GM19395 (cell line): Measurements from ENCODE around the gene KYNU.
"Not testable (repeated sequence)": the region's sequence is repeated elsewhere in the genome, so short reads cannot be mapped to it uniquely, and the experiment has no call there.

ENCODE experiments used
- ATAC-seq: cut with Tn5 transposase; IDR thresholded peaks from one replicate; pipeline ENCODE4 v1.9.1; 2021; ENCODE audit warnings: mild to moderate bottlenecking, moderate library complexity; ENCODE audit not compliant: unreplicated experiment

The KYNU gene

DNA sequence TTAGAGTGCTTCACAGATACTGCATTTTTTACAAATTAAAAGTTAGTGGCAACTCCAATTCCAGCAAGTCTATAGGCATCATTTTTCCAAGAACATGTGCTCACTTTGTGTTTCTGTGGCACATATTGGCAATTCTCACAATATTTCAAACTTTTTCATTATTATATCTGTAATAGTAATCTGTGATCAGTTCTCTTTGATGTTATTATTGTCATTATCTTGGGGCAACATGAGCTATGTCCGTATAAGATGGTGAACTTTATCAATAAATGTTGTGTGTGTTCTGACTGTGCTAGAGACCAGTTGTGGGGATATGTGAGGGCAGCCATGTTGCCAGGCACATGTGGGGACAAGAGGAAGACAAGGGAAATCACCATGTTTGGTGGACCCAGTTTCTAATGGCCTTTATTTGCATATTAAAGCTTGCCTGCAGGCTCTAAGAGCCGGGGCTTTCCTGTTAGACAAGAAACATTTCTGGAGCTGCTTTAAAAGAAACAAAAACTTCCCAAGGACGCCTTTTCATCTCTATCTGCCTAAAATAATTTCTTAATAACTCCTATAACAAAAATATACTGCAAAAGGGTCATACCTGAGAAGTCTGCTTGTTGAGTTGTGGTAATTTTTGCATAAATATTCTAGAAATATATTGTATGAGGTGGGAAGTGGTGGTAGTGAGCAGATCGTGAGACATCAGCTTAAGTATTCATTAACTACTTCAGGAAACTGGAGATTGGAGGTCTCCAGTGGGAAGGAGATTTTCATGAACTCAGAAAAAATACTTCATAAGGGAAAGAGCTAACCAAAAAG, 37.2 kb downstream of the KYNU start:
- ATAC-seq: peak; percentile 100

DNA sequence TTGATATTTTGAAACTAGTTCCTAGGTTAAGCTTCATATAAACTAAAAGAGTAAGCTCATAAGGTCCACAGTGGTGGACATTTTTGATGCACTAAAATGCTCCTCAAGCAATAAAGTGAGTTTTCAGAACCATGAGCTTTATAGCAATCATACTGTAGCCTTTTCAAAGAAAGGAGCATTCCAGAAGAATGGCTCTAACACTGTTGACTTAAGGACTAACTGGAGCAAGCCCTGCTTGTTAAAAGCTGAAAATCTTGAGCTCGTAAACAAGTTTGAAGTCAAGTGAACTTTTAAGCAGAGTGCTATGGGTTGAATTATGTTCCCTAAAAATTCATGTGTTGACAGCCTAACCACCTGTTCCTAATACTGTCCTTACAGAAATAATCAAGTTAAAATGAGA, 38.0 kb downstream of the KYNU start:
- ATAC-seq: peak; percentile 4

- no peak for ATAC-seq
Measured at GRCh38 chr2:142918624-142919023, 41.2 kb downstream of the KYNU start.

DNA sequence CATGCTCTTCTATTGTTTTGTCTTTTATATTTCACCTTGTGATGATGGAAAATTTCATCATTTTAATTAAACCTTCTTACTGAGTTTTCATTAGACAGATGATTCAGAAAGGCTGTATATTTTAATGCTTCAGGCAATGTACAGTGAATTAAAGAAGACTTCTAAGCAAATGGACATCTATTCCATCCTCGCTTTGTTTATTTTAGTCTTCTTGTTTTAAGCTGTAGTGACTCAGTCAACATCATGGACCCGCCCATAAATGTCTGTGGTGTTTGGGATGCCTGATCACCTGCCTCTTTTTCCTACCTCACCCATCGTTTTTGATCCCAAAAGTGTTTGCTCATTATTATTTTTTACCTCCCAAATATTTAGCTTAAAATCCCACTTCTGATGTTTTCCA, 43.1 kb downstream of the KYNU start:
- ATAC-seq: no peak

- no peak for ATAC-seq
Measured at GRCh38 chr2:142926445-142926844, 49.0 kb downstream of the KYNU start.

GRCh38 chr2:142930835-142931398, 53.5 kb downstream of the KYNU start:
- no peak for ATAC-seq

DNA sequence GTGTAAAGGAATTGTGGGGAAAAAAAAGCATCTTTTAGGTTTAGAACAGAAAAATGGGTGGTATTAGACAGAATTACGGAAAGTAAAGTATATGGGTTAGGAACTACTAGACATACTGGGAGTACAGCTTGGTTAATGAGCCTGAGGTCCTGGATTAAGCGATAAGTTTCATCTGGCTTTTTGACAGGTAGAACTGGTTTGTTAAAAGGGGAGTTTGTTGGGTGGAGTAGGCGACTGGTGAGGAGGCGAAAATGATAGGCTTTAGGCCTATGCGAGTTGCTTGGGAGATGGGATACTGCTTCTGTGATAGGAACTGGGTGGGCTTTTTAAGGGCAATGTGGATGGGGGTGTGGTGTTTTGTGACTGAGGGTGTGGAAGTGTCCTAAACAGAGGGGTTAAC, 56.5 kb downstream of the KYNU start:
- ATAC-seq: no peak

DNA sequence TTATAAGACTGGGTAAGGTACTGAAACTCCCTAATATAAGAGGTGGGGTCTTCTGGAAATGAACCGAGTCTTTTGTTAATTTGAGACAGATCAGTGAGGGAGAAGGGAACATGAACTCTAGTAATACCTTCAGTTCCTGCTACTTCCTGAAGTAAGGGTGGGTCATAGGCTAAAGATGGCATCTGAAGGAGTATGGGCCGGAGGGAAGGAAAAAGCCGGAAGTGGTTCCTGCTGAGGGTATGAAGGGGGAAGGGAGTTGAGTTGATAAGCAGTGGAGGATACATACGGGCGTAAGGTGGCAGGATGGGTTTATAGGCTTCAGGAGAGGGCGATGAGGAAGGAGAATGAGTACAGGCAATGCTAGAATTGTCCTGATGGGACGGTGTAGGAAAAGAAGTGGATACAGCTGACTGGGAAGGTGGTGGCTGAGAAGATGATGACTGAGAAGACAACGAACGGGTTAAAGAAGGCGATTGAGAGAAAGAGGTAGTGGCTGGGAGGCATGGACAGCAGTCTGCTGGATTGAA, 58.2 kb downstream of the KYNU start:
- no peak for ATAC-seq

GRCh38 chr2:142936629-142937028, 59.2 kb downstream of the KYNU start:
- no peak for ATAC-seq

DNA sequence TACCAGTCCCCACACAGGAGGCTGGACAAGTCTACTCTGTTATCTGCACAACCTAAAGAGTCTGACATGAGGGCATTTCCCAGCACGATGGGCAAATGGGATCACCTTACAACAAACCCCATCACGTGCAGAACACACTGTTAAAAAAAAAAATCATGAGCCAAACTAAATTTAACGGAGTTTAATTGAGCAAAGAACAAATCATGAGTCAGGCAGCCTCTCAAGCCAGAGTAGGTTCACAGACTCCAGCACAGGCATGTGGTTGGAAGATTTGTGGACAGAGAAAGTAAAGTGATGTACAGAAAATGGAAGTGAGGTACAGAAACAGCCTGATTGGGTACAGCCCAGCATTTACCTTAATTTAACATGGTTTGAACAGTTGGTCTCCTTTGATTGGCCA, 59.9 kb downstream of the KYNU start:
- no peak for ATAC-seq

GRCh38 chr2:142938240-142938639, 60.8 kb downstream of the KYNU start:
- ATAC-seq: no peak

GRCh38 chr2:142940606-142941223, 63.3 kb downstream of the KYNU start:
- no peak for ATAC-seq

- no peak for ATAC-seq
Measured at GRCh38 chr2:142942690-142943089, 65.2 kb downstream of the KYNU start.

- ATAC-seq: no peak
Measured at GRCh38 chr2:142944264-142944663, 66.8 kb downstream of the KYNU start.

GRCh38 chr2:142944721-142945120, 67.3 kb downstream of the KYNU start:
- no peak for ATAC-seq

GRCh38 chr2:142946941-142947340, 69.5 kb downstream of the KYNU start:
- no peak for ATAC-seq

DNA sequence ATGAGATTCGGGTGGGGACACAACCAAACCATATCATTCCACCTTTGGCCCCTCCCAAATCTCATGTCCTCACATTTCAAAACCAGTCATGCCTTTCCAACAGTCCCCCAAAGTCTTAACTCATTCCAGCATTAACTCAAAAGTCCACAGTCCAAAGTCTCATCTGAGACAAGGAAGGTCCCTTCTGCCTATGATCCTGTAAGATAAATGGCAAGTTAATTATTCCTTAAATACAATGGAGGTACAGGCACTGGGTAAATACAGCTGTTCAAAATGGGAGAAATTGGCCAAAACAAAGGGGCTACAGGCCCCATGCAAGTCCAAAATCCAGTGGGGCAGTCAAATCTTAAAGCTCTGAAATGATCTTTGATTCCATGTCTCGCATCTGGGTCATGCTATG, 71.3 kb downstream of the KYNU start:
- ATAC-seq: not testable (repeated sequence)

GRCh38 chr2:142950323-142950722, 72.9 kb downstream of the KYNU start:
- not testable (repeated sequence) for ATAC-seq

DNA sequence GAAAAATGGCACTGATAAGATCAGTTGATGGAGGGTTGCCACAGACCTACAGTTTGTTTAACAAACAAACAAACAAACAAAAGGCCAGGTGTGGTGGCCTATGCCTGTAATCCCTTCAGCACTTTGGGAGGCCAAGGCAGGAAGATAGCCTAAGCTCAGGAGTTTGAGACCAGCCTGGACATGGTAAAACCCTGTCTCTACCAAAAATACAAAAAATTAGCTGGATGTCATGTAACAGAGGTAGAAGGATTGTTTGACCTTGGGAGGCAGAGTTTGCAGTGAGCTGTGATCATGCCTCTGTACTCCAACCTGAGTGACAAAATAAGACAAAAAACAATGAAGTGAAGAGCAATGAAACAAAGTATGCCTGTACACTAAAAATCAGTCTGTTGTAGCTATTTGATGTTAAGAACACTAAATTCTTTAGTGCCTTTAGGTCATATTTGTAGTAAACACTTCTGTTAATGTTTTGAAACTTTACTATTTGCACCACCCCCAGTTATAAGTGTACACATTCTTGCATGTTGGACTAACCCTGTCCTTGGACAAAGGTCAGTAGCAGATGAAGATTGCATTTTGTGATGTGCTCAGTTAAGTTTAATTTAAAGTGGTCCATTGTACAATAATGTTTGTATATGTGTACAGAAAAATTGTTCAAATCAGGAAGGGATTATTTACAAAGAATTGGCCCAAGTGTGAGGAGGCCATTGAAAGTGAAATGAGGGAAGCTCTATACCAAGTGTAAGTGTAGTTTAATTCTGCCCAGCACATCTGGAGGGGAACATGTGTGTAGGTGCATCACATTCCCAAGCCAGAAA, 73.9 kb downstream of the KYNU start:
- no peak for ATAC-seq

GRCh38 chr2:142952018-142952417, 74.6 kb downstream of the KYNU start:
- no peak for ATAC-seq
